ENCODE measurements around the gene PRKCB. TPM values are rescaled to one million over a fixed set of nuclear protein-coding genes. Genes with fewer than 3 reads are reported as not detected.

Gene PRKCB
- total RNA-seq, 6 experiments from 2014 or later: not detected

GRCh38 chr16:23865853-23866252, 30.1 kb downstream of the PRKCB start:
- TF ChIP-seq CTCF (IDR thresholded peaks at IDR 0.05): no peak
- Mint-ChIP-seq H3K4me3 (no peak overlapping the region), H3K27ac (no peak overlapping the region), H3K4me1 (ENCODE audit: low read depth) (no peaks in the 10 kb centered on the region), H3K9me3 (peaks cover 7% of the 10 kb centered on the region; the same call in 1 of the 2 replicates), H3K36me3 (ENCODE audit: low read depth) (no peaks in the 10 kb centered on the region), H3K27me3 (ENCODE audit: insufficient read depth) (peaks cover 2% of the 10 kb centered on the region; the same call in 1 of the 2 replicates)
- no peak for DNase-seq

- no peak for DNase-seq
- Mint-ChIP-seq H3K36me3 (ENCODE audit: low read depth) (no peaks in the 10 kb centered on the region), H3K27ac (no peak overlapping the region), H3K4me3 (no peak overlapping the region), H3K27me3 (ENCODE audit: insufficient read depth) (no peaks in the 10 kb centered on the region), H3K9me3 (peaks cover 7% of the 10 kb centered on the region; the same call in 1 of the 2 replicates), H3K4me1 (ENCODE audit: low read depth) (no peaks in the 10 kb centered on the region)
- no peak for TF ChIP-seq CTCF (IDR thresholded peaks at IDR 0.05)
Observed at GRCh38 chr16:23866621-23867020, 30.8 kb downstream of the PRKCB start.

GRCh38 chr16:23867566-23867965, 31.8 kb downstream of the PRKCB start:
- Mint-ChIP-seq H3K4me1 (ENCODE audit: low read depth) (no peaks in the 10 kb centered on the region), H3K9me3 (peaks cover 14% of the 10 kb centered on the region; the same call in 1 of the 2 replicates), H3K4me3 (no peak overlapping the region), H3K36me3 (ENCODE audit: low read depth) (no peaks in the 10 kb centered on the region), H3K27me3 (ENCODE audit: insufficient read depth) (no peaks in the 10 kb centered on the region), H3K27ac (no peak overlapping the region)
- TF ChIP-seq CTCF (IDR thresholded peaks at IDR 0.05): no peak
- DNase-seq: no peak

GRCh38 chr16:23868136-23868535, 32.4 kb downstream of the PRKCB start:
- Mint-ChIP-seq H3K4me3 (no peak overlapping the region), H3K9me3 (peaks cover 14% of the 10 kb centered on the region; the same call in 1 of the 2 replicates), H3K4me1 (ENCODE audit: low read depth) (no peaks in the 10 kb centered on the region), H3K36me3 (ENCODE audit: low read depth) (no peaks in the 10 kb centered on the region), H3K27ac (no peak overlapping the region), H3K27me3 (ENCODE audit: insufficient read depth) (no peaks in the 10 kb centered on the region)
- DNase-seq: no peak
- TF ChIP-seq CTCF (IDR thresholded peaks at IDR 0.05): no peak

- no peaks in the 10 kb centered on the region for H3K27me3 Mint-ChIP-seq (ENCODE audit: insufficient read depth)
Observed at GRCh38 chr16:23869052-23869451, 33.3 kb downstream of the PRKCB start.

More at GRCh38 chr16:23869052-23869451, 33.3 kb downstream of the PRKCB start:
- no peaks in the 10 kb centered on the region for H3K36me3 Mint-ChIP-seq (ENCODE audit: low read depth)
- no peaks in the 10 kb centered on the region for H3K4me1 Mint-ChIP-seq (ENCODE audit: low read depth)
- H3K4me3 Mint-ChIP-seq: no peak overlapping the region
- H3K27ac Mint-ChIP-seq: no peak overlapping the region
- TF ChIP-seq CTCF (IDR thresholded peaks at IDR 0.05): no peak
- DNase-seq: no peak
- H3K9me3 Mint-ChIP-seq: peaks cover 14% of the 10 kb centered on the region; the same call in 1 of the 2 replicates
